Osteocyte (in vitro differentiated cells): Measurements from ENCODE around the gene TDRD1. TPM values are rescaled to one million over a fixed set of nuclear protein-coding genes. Genes with fewer than 3 reads are reported as not detected.

Source experiments
- DNase-seq: peaks from one replicate; pipeline ENCODE4 v3.0.0; 2021; ENCODE audit warnings: mixed read lengths; ENCODE audit not compliant: unreplicated experiment; ENCODE audit errors: extremely low spot score
- H3K27ac Mint-ChIP-seq: one replicate; pipeline ENCODE4 v1.8.0; 2021; ENCODE audit warnings: mild to moderate bottlenecking, mixed read lengths; ENCODE audit not compliant: unreplicated experiment
- H3K27me3 Mint-ChIP-seq: one replicate; pipeline ENCODE4 v1.8.0; 2021; ENCODE audit warnings: mixed read lengths; ENCODE audit not compliant: unreplicated experiment
- H3K36me3 Mint-ChIP-seq: one replicate; pipeline ENCODE4 v1.8.0; 2021; ENCODE audit warnings: mixed read lengths; ENCODE audit not compliant: unreplicated experiment
- H3K4me1 Mint-ChIP-seq: one replicate; pipeline ENCODE4 v1.8.0; 2021; ENCODE audit warnings: mixed read lengths; ENCODE audit not compliant: unreplicated experiment
- H3K4me3 Mint-ChIP-seq: one replicate; pipeline ENCODE4 v1.8.0; 2021; ENCODE audit warnings: mild to moderate bottlenecking, moderate library complexity, mixed read lengths; ENCODE audit not compliant: unreplicated experiment
- H3K9me3 Mint-ChIP-seq: one replicate; pipeline ENCODE4 v1.8.0; 2021; ENCODE audit warnings: mixed read lengths; ENCODE audit not compliant: unreplicated experiment
- CTCF ChIP-seq: fragments of 200-600 bp; sonication (generic); IDR thresholded peaks from 2 replicates; pipeline ENCODE4 v1.5.0; 2021; ENCODE audit warnings: antibody characterized with exemption, mild to moderate bottlenecking, moderate library complexity
- total RNA-seq: library from RNA; stranded (reverse); gene quantifications from 2 replicates; pipeline ENCODE4 v1.2.1, GENCODE V29; 2021

The TDRD1 gene
- total RNA-seq, 1 donor from 2014 or later = not detected

GRCh38 chr10:114163062-114163461 is 16.1 kb upstream of the TDRD1 start:
- H3K9me3 Mint-ChIP-seq = no peaks in the 10 kb centered on the region
- TF ChIP-seq CTCF = no peak
- H3K4me1 Mint-ChIP-seq = peaks cover 15% of the 10 kb centered on the region
- H3K4me3 Mint-ChIP-seq = no peak overlapping the region
- peak overlapping the region; percentile 61 for H3K27ac Mint-ChIP-seq
- no peaks in the 10 kb centered on the region for H3K27me3 Mint-ChIP-seq
- no peak for DNase-seq
- H3K36me3 Mint-ChIP-seq = peaks cover 27% of the 10 kb centered on the region

DNA sequence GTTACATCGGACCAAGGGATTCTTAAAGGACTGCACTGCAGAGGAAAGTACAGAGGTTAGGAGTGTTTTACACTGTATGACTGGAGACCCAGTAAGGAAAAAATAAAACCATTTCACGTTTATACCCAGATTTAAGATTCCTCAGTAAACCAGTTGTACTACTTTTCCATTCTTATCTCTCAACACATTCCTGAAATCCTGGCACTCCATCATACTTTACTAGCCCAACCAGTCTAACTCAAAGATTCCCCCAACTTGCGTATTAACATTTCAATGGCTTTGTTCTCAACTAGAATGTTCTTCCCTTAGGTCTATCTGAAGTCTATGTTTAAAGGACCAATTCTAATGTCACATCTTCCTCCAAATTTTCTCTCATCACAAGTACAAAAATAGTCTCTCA is 13.1 kb upstream of the TDRD1 start:
- H3K9me3 Mint-ChIP-seq = peaks cover 7% of the 10 kb centered on the region
- TF ChIP-seq CTCF = no peak
- no peak for DNase-seq
- H3K27ac Mint-ChIP-seq = no peak overlapping the region
- H3K4me1 Mint-ChIP-seq = peaks cover 15% of the 10 kb centered on the region
- no peak overlapping the region for H3K4me3 Mint-ChIP-seq
- no peaks in the 10 kb centered on the region for H3K27me3 Mint-ChIP-seq
- peaks cover 27% of the 10 kb centered on the region for H3K36me3 Mint-ChIP-seq

DNA sequence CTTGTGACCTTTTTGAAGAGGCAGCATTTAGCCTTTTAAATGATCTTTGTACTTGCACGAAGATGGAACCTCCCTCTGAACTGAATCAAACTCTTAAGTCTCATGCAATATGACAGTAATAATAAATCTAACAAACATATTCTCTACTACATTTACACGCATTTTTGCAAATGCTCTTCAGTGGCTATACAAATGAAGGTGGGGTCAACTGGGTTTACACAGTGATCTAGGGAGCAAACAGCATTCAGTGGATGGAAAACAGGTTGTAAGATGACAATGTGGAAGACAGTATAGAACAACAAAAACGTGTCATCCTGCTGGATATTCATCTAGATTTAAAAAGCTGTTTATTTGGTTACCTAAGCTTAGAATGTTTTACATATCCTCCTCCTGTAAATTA is 12.7 kb upstream of the TDRD1 start:
- Mint-ChIP-seq H3K36me3 (peaks cover 24% of the 10 kb centered on the region), H3K27ac (no peak overlapping the region)

GRCh38 chr10:114167985-114168384 is 11.2 kb upstream of the TDRD1 start:
- Mint-ChIP-seq H3K27ac (no peak overlapping the region), H3K36me3 (peaks cover 13% of the 10 kb centered on the region), H3K4me1 (peaks cover 28% of the 10 kb centered on the region), H3K27me3 (no peaks in the 10 kb centered on the region), H3K4me3 (no peak overlapping the region), H3K9me3 (peaks cover 7% of the 10 kb centered on the region)
- TF ChIP-seq CTCF = no peak
- DNase-seq = no peak

More for the DNA sequence above, 12.7 kb upstream of the TDRD1 start:
- Mint-ChIP-seq H3K27me3 (no peaks in the 10 kb centered on the region), H3K4me3 (no peak overlapping the region), H3K4me1 (peaks cover 16% of the 10 kb centered on the region), H3K9me3 (peaks cover 7% of the 10 kb centered on the region)
- DNase-seq = no peak
- TF ChIP-seq CTCF = no peak

DNA sequence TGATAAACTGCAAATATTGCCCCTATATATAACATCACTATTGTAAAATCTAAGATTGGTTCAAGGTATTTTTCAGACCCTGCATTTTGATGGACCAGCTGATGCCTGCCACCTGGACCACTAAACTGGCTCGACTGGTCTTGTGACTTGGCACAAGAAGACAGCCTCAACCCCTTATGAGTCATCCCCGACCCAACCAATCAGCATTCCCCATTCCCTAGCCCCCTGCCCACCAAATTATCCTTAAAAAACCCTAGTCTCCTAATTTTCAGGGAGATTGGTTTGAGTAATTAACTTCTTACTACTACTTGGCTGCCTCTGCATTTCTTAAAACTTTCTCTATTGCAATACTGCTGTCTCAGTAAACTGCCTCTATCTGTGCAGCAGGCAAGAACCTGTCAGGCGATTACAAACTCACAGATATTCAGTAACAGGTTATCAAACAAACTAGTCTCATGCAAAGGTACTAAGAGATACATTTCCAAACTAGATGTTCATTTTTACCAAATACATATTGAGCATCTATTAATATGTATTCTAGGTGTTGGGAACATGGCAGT is 10.6 kb upstream of the TDRD1 start:
- TF ChIP-seq CTCF = no peak
- Mint-ChIP-seq H3K27me3 (no peaks in the 10 kb centered on the region), H3K36me3 (peaks cover 11% of the 10 kb centered on the region), H3K4me1 (peaks cover 27% of the 10 kb centered on the region), H3K4me3 (no peak overlapping the region), H3K27ac (no peak overlapping the region), H3K9me3 (peaks cover 7% of the 10 kb centered on the region)
- no peak for DNase-seq
